Panc1 (cell line): ENCODE measurements around the gene KDM4B.
"Not testable (repeated sequence)": the region's sequence is repeated elsewhere in the genome, so short reads cannot be mapped to it uniquely, and the experiment has no call there.

ENCODE experiments used
- CTCF ChIP-seq: fragments of 450-650 bp; IDR thresholded peaks from 2 replicates; pipeline ENCODE4 v1.5.1; 2017; ENCODE audit warnings: mild to moderate bottlenecking
- POLR2AphosphoS5 ChIP-seq: IDR thresholded peaks from 2 replicates; pipeline ENCODE4 v1.6.1; 2012; ENCODE audit warnings: mild to moderate bottlenecking, low read depth, low read length, moderate library complexity
- TCF7L2 ChIP-seq: IDR thresholded peaks from 2 replicates; pipeline ENCODE4 v1.6.1; 2011; ENCODE audit warnings: mild to moderate bottlenecking, low read depth, low read length, inconsistent platforms

- TF ChIP-seq CTCF, TCF7L2, POLR2AphosphoS5: not testable (repeated sequence)
Observed at GRCh38 chr19:5158549-5159134, 189.7 kb downstream of the KDM4B start.
